Left hindlimb (tissue), 1 donor: ENCODE measurements around the gene ERC2.
"Not testable (repeated sequence)": the region's sequence is repeated elsewhere in the genome, so short reads cannot be mapped to it uniquely, and the experiment has no call there.

Experiments
- DNase-seq: peaks from one replicate; pipeline ENCODE4 v3.0.0-alpha.2; 2018

ERC2 gene

DNA sequence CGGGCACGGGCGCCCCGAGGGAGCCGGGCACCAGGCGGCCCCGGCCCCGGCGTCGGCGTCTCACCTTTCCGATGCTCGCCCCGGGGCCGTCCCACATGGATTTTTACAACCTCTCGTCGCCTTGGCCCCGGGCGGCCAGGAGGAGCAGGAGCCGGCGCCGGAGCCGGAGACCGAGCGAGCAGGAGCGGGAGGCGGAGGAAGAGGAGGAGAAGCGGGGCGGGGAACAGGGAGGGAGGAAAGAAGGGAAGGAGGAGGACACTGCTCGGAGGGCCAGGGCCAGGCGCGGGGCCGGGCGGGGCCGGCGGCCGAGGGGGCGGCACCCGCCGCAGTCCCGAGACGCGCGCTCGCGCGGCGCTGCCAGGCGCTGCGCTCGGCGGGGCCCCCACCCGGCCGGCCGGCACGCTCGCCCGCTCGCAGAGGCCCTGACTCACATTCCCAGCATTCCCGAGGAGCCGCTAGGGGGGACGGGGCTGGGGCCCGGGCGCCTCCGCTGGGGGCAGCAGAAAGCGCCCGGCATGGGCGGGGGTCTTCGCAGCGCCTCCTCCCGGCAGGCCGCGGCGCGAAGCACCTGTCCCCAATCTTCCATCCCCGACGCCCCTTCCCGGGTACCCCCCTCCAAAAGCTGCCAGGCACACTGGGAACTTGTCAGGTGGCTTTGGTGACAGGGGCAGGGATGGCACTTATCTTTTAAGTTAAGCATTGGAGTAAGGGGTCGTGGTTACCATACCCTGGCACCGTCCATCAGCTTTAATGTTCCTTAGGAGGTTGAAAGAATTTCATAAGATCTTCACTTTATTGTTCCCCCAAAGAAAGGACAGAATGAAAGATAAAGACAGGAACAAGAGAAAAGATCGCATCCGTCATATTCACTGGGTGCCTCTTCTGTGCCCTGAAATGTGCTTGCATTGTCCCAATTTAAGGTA lies at the start of gene ERC2:
ERC2 (minus strand) TSS at position 284 of the 923 bp plus-strand sequence.
- peak; percentile 74 for DNase-seq

- no peak for DNase-seq
These were observed 34.5 kb upstream of the ERC2 start for GRCh38 chr3:56502738-56503137.

DNA sequence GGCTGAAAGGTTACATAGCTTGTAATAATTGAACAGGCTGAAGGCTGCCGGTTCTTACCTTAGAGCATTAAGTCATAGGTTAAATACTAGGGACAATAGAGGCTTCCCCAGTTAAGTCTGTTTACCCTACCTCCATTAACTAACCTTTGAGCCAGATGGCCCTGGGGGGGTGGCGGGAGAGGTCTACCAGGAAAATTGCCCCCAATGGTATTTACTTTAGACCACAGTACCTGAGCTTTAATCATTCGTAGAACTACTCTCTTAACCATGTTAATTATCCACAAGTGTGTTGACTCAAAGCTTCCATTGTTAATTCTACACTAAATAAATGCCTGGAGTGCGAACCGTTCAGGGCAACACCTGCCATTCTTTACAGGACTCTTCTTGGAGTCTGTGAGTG lies 28.1 kb upstream of the ERC2 start:
- DNase-seq = not testable (repeated sequence)

DNA sequence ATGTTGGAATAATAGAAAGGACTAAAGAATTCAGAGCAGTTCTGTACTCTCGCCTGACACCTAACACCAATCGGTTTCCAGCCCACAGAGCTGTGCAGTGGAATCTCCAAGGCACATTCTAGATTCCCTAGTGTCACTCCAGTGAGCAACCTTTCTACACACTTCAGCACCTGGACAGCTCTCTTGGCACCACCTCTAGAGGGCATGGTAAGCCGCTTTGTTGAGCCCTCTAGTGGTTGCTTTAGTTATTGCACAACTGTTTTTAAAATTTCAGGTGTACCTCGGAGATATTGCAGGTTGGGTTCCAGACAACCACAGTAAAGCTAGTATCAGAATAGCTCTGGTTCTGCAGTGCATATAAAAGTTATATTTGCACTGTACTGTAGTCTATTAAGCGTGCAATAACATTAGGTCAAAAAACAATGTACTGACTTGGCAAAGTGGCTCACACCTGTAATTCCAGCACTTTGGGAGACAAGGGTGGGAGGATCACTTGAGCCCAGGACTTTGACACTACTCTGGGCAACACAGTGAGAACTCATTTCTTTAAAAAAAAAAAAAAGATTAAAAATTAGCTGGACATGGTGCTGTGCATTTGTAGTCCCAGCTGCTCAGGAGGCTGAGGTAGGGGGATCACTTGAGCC lies 26.5 kb upstream of the ERC2 start:
- peak; percentile 83 for DNase-seq

DNA sequence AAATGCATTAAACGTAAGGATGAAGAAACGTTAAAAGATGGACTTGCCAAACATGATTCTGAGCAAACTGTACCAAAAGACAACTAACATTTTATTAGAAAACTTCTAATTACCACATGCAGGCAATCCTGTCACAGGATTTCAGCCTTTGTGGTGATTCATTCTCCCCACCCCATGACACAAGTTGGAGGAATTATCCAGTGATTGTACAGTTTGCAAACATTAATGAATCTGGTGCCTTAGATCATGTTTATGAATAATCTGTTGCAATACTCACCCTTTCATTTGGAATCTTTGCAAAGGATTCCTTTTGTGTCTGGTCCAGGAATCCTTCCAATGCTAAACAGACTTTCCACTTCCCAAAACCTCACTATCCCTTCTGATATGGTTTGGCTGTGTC lies 23.3 kb upstream of the ERC2 start:
- no peak for DNase-seq

DNA sequence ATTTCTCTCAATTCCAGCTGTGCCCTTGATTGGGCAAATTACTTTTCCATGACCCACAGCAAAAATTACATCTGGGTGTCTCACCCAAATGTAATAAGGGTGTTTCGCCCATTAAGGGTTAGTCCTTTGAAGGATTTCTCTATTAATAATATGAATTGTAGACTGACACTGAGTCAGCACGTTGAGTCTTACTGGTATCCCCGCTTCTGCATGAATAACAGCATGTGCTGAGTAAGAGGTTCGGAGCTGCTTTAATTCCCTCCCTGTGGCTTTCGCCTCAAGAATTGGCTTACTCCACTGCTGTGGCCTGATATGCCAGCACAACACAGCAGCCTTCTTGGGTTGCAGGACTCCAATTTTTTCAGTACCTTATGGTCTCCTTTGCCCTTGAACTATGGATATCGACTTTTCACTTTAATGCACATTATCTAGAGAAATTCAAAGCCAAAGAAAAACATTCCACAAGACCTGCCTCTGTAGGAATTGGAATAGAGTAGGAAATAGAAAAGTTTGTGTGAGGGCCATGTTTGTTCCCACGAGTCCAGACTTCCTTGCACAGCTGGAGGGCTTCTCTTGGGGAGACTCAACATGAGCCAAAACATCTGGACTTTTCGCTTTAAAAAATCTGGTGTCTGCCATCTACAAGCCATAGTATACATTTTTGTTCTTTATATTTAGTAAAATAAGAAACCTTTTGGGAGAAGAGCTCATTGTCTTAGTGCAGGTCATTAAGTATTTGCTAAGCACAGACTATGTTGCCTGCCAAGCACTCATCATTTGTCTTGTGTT lies 20.7 kb upstream of the ERC2 start:
- DNase-seq = peak; percentile 32

- DNase-seq = no peak
These were observed 16.3 kb upstream of the ERC2 start for GRCh38 chr3:56484525-56485032.

DNA sequence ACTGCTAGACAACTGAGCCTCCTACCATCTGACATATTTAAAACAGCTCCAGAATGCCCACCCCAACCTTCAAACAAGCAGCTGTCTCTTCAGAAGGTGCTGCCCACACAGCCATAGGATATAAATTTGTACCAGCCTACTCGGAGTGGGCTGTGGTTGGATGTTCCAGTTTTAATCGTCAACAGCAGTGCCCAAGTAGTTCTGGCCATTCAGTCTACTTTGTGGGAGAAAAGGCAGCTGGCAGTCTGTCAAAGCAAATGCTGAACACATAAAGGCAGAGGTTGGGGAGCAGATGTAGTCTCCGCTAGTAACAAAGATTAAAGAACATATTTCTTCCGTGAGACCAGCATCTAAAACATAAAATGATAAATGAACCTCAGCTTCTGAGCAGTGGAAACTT lies 15.9 kb upstream of the ERC2 start:
- no peak for DNase-seq

GRCh38 chr3:56477646-56478045 lies 9.4 kb upstream of the ERC2 start:
- no peak for DNase-seq

DNA sequence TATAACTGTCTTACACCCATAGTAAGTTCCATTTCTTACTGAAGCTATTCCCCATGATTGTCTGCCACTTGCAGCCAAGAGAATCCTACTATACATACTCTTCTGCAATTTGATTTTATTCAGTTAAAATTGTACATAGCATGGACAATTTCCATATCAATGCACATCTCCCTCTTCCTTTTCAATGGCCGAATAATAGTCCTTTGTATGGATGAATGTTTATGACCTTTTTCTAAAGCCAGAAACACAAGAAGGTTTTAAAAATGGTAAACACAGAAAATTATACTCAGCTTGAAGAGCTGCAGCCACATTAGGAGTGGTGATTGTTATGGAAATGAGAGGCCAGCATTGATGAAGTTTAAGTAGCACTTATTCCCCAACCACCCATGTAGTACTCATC lies 8.5 kb upstream of the ERC2 start:
- DNase-seq = no peak

GRCh38 chr3:56471771-56472170 lies 3.5 kb upstream of the ERC2 start:
- DNase-seq = no peak

DNA sequence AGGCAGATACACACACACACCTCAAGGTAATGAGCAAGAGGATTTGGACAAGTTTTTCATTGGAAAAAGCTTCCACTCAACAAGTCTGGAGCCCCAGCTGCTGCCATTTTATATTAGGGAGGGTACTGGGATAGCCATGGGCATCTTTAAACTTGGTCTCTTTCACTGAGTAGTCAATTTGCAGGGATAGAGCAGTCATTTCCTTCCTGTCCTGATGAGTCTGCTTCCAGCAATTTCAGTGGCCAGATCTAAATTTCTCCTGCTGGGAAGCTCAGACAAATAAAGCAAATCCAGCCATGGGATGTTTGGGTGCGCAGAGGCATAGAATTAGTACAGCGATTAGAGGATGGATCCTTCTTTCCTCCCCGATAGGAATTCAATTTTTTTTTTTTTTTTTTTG lies 874 bp upstream of the ERC2 start:
- DNase-seq = no peak

GRCh38 chr3:56467801-56468183 lies 475 bp downstream of the ERC2 start:
- no peak for DNase-seq

DNA sequence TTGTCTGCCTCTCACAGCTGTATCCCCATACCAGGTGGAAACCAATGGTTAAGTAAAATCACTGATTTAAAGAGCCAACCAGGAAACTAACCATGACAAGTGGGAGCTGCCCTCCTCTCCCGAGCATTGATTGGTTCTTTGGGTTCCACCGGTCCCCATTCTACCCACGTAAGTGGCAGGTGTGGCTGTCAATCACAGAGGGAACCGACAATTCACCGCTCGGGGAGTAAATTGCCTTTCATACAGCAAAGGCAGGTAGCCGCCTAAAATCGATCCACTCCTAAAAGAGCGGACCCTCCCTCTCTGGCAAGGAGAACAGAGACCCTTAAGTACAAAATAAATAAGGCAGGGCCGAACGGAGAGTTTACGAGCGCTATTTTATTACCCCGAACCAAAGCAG lies 1.2 kb downstream of the ERC2 start:
- DNase-seq = peak; percentile 71

DNA sequence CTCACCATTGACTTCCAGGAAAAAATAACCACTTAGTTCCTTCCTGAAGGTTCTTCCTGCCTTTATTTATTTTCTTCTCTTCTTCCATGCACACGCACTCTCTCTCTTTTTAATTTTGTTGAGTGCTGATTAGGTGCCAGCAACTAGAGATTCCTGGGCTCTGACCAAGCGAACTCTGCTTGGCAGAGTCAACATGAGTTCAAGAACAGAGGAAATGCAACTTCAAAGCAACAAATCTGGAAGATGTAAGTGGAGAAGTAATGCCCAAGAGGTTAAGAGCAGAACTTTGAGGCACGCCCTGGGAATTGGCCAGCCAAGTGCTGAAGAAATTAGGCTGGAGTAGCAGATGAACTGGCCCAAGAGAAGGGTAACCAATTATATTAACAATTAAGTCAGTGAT lies 8.5 kb downstream of the ERC2 start:
- DNase-seq = no peak

GRCh38 chr3:56459104-56459496 lies 9.2 kb downstream of the ERC2 start:
- DNase-seq = no peak

- DNase-seq = no peak
These were observed 9.7 kb downstream of the ERC2 start for GRCh38 chr3:56458496-56459103.

DNA sequence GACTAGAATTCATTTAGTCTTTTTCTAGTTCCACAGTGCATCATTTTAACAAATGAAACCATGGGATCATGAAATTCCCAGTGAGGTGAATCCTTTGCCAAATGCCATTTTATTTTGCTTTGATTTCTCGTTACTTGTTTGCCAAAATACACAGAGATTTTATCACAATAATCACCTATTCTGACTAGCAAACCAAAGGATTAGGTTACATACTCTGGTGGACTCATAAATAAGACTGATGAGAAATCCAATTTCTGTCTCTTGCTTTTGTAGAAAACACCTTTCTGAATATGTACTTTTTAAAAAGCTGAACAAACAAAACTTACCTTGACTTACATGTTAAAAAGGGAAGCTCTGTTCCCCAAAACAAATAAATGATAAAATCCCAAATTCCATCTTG lies 12.2 kb downstream of the ERC2 start:
- DNase-seq = no peak

DNA sequence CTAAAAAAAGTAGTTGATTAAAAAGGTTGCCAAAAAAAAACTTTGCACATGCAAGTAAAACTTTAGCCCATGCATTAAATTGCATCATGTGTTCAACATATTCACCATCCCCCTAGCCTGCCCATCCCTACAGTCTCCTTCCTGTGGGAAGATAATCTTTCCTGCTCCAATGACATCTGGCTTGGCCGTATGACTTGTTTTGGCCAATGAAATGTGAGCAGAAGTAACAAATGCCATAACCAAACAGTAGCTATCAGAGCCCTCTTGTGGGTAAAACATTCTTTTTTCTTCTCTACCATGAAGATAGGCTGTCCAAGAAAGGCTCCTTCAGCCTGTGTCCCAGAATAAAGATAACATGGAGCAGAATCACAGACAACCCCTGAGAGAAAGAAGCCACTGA lies 15.3 kb downstream of the ERC2 start:
- DNase-seq = no peak

- no peak for DNase-seq
These were observed 16.2 kb downstream of the ERC2 start for GRCh38 chr3:56452085-56452484.

- DNase-seq = no peak
These were observed 24.9 kb downstream of the ERC2 start for GRCh38 chr3:56443372-56443771.

DNA sequence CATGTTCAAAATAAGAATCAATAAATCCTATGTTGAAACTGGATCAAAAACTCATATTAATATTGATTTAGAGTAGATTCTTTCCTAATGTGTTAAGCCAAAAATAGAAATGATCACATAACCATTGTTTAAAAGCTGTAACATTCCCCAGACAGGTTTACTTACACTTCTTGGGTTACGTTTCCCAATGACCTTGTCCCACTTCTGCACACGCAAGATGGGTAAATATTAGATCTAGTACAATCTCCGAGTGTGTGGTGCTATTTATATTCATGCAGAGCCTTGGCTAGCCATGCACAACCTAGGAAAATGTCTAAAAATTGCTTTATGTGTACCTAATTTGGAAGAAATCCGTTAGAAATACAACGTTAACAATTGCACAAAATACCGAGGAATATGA lies 39.6 kb downstream of the ERC2 start:
- DNase-seq = no peak

- DNase-seq = no peak
These were observed 43.4 kb downstream of the ERC2 start for GRCh38 chr3:56424885-56425284.
